Brain microvascular endothelial cell (primary cell): Measurements from ENCODE around the gene APBA2.

Experiments used
- DNase-seq: peaks from one replicate; pipeline ENCODE4 v3.0.0-alpha.2; 2020
- H3K27ac ChIP-seq: fragments of 250-450 bp; sonication (Bioruptor Pico); 2 replicates; pipeline ENCODE4 v1.5.1; 2020; ENCODE audit warnings: mild to moderate bottlenecking, moderate library complexity
- H3K27me3 ChIP-seq: fragments of 250-450 bp; sonication (Bioruptor Pico); replicated peaks from 2 replicates; pipeline ENCODE4 v1.5.1; 2020; ENCODE audit warnings: mild to moderate bottlenecking
- H3K36me3 ChIP-seq: fragments of 250-450 bp; sonication (Bioruptor Pico); replicated peaks from 2 replicates; pipeline ENCODE4 v1.5.1; 2020; ENCODE audit warnings: mild to moderate bottlenecking
- H3K4me3 ChIP-seq: 2 replicates; pipeline ENCODE4 v1.5.1; 2011; ENCODE audit warnings: low read depth, mild to moderate bottlenecking, control low read depth, low read length, moderate library complexity
- CTCF ChIP-seq: IDR thresholded peaks from 2 replicates; pipeline ENCODE4 v1.5.1; 2011; ENCODE audit warnings: low read depth, mild to moderate bottlenecking, moderate library complexity, low read length, control low read depth, inconsistent platforms; ENCODE audit errors: missing control alignments
- in situ Hi-C: cut with HindIII; loops from 2 replicates; pipeline ENCODE4 v1.10.0; 2017; ENCODE audit warnings: low sequenced_read_pairs, low pct_ligation_motif_present

APBA2 gene

GRCh38 chr15:28879551-28879950 is 6.2 kb upstream of the APBA2 start:
- TF ChIP-seq CTCF: no peak
- Histone ChIP-seq H3K27me3 (no peaks in the 10 kb centered on the region), H3K36me3 (no peaks in the 10 kb centered on the region), H3K27ac (no peak overlapping the region), H3K4me3 (no peak overlapping the region)
- in situ Hi-C loops: no loop called here
- no peak for DNase-seq

GRCh38 chr15:28880680-28881079 is 5.1 kb upstream of the APBA2 start:
- H3K27ac ChIP-seq: no peak overlapping the region
- H3K27me3 ChIP-seq: no peaks in the 10 kb centered on the region
- no peak for DNase-seq
- TF ChIP-seq CTCF: no peak
- H3K36me3 ChIP-seq: no peaks in the 10 kb centered on the region
- in situ Hi-C loops: no loop called here
- no peak overlapping the region for H3K4me3 ChIP-seq

DNA sequence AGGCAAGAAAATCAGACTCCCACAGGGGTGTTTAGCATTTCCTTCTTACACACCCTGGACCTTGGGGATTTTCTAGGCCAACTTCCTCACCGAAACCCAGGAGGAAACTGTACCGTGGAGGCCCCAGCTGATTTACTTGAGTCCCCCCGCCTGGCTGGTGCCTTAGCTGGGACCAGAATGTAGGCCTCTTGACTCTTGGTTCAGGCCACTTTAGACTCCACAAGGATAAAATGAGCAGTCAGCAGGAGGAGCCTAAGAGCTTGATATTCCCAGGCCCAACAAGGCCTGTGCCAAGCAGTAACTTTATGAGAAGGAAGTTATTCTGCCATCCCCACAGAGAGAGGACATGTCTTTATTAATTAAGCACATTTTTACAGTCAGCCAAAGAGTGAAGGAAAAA is 4.6 kb upstream of the APBA2 start:
- Histone ChIP-seq H3K36me3 (no peaks in the 10 kb centered on the region), H3K4me3 (no peak overlapping the region), H3K27me3 (no peaks in the 10 kb centered on the region), H3K27ac (no peak overlapping the region)
- peak; percentile 32 for TF ChIP-seq CTCF
- no peak for DNase-seq
- in situ Hi-C loops: no loop called here

- no peak overlapping the region for H3K27ac ChIP-seq
- DNase-seq: no peak
- in situ Hi-C loops: no loop called here
- H3K4me3 ChIP-seq: no peak overlapping the region
- no peaks in the 10 kb centered on the region for H3K27me3 ChIP-seq
- TF ChIP-seq CTCF: peak; percentile 33
- no peaks in the 10 kb centered on the region for H3K36me3 ChIP-seq
Measured at GRCh38 chr15:28881600-28881999, 4.2 kb upstream of the APBA2 start.

DNA sequence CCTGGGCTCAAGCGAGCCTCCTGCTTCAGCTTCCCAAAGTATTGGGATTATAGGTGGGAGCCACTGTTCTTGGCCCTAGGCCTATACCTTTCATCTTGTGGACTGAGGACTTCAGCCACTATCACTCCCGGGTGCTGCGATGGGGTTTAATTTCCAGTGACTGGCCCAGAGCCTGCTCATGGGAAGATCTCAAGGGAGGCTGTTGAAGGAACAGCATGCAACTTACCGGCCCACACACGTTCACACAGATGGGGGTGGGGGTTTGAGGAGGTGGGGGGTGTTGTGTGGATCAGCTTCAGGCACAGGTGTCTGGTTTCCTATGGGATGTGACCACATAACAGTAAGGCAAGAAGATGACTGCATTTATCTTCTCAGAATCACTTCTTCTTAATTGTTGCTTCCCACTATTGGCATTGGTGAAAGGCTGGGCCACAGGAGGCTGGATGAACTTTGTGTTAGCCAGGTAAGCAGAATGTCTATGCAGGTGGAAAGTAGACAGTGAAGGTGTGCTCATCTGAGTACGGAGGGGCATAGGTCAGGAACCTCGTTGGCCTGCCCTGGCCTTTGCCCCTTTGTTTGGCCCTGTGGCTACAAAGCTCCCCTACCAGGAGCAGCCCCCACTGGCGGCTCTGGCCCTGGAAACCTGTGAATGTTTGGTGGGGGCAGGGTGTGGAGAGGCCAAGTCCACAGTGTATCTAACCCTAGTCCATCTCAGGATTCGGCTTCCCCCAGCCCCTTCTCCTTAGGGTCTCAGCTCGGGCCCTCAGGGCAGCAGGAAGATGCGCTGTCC is 1.4 kb upstream of the APBA2 start:
- no peaks in the 10 kb centered on the region for H3K36me3 ChIP-seq
- TF ChIP-seq CTCF: no peak
- no peak overlapping the region for H3K27ac ChIP-seq
- in situ Hi-C loops: no loop called here
- no peaks in the 10 kb centered on the region for H3K27me3 ChIP-seq
- H3K4me3 ChIP-seq: no peak overlapping the region
- DNase-seq: no peak

DNA sequence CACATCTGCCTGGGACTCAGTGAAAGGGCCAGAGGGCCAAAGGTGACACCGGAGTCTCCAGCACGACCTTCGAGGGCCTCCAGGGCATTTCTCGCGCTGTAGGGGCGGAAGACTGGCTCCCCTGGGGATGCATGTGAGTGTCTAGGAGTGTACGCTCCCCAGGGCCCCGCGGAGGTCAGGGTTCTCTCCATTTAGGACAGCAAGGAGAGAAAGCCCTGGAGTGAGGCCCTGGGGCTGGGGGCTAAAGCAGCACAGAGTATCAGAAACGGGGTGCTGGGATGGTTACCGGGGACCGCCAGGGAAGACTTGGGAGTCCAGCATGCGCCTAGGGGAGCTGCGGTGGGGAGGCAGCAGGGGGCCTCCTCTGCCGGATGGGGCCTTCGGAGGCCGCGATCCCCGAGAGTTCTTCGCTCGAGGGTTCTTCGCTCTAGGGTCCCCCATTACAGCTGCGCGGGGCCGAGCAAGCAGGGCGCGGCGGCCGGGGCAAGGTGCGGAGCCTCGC is 595 bp upstream of the APBA2 start:
- Histone ChIP-seq H3K4me3 (peak overlapping the region; percentile 61), H3K36me3 (no peaks in the 10 kb centered on the region), H3K27ac (no peak overlapping the region)

More for the DNA sequence above, 595 bp upstream of the APBA2 start:
- in situ Hi-C loops: no loop called here
- no peak for TF ChIP-seq CTCF
- no peaks in the 10 kb centered on the region for H3K27me3 ChIP-seq
- no peak for DNase-seq
